Lower leg skin (tissue), 4 donors: ENCODE measurements around the gene PDSS2. TPM values are rescaled to one million over a fixed set of nuclear protein-coding genes. Genes with fewer than 3 reads are reported as not detected.
A peak's percentile ranks its signal among the peaks of the same experiment; 100 is the strongest.

Experiments used
- DNase-seq, 2 donors: peaks; one replicate each; pipeline ENCODE4 v3.0.0-alpha.2; 2019; ENCODE audit warnings: low spot score in 2 of 2
- H3K4me3 ChIP-seq: fragments of 200-600 bp; sonication (generic); 2 replicates; pipeline ENCODE4 v1.5.1; 2017; ENCODE audit warnings: mild to moderate bottlenecking, low read depth; ENCODE audit not compliant: poor library complexity, severe bottlenecking
- POLR2A ChIP-seq, 2 donors: fragments of 450-650 bp; IDR thresholded peaks; one replicate each; pipeline ENCODE4 v1.6.1; 2016 to 2017; ENCODE audit warnings: antibody characterized with exemption in 2 of 2, mild to moderate bottlenecking in 1 of 2, moderate library complexity in 1 of 2
- WGBS, 2 donors: methylation state at CpG; one replicate each; pipeline ENCODE4 v1.1.5; 2018; 5-methylcytosine and 5-hydroxymethylcytosine counted together
- intact Hi-C: fragments of 100-400 bp; cut with DNase I; formaldehyde crosslinking; loops from one replicate; pipeline ENCODE4 v1.15.0; 2023; ENCODE audit warnings: low total_unique reads
- total RNA-seq, 4 donors: library from RNA; depleted of rRNA; stranded (reverse); fragments of >200 nt; gene quantifications; one replicate each; pipeline ENCODE4 v1.1.0, GENCODE V29; 2016
- TF ChIP-seq, protein P1 (sequence below), 3 donors: fragments of 450-650 bp; IDR thresholded peaks; one replicate each; pipeline ENCODE4 v1.5.1; 2016; ENCODE audit warnings: antibody characterized with exemption in 3 of 3, mild to moderate bottlenecking in 3 of 3, moderate library complexity in 2 of 3

Gene PDSS2
- total RNA-seq, 4 donors from 2014 or later, result 6.9 to 14.8 (median 11.4) TPM

DNA sequence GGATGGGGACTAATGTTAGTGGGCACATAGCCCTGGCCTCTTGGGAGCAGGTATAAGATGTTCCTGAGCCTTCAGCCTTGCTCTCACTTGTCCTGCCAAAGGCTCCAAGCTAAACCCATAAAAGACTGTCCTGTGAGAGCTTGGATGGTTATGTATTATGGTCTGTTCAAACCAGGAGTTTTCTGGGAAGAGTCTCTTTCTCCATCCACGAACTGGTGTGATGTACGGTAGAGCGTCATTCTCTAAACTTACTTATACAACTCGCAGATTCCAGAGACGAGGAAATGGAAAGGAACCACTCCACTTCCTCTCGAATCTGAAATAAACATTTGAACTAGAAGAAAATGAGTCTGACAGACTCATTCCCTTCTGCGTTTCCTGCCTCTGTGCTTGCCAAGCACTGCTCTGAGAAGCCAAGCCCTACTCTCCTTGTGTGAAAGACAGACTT lies 35.9 kb upstream of the PDSS2 start:
- WGBS, 2 donors, result 33 to 43% methylated on average over 7 of the region's 7 CpGs
- no peak for TF ChIP-seq POLR2A (IDR thresholded peaks at IDR 0.05)
- TF ChIP-seq, protein P1, sequence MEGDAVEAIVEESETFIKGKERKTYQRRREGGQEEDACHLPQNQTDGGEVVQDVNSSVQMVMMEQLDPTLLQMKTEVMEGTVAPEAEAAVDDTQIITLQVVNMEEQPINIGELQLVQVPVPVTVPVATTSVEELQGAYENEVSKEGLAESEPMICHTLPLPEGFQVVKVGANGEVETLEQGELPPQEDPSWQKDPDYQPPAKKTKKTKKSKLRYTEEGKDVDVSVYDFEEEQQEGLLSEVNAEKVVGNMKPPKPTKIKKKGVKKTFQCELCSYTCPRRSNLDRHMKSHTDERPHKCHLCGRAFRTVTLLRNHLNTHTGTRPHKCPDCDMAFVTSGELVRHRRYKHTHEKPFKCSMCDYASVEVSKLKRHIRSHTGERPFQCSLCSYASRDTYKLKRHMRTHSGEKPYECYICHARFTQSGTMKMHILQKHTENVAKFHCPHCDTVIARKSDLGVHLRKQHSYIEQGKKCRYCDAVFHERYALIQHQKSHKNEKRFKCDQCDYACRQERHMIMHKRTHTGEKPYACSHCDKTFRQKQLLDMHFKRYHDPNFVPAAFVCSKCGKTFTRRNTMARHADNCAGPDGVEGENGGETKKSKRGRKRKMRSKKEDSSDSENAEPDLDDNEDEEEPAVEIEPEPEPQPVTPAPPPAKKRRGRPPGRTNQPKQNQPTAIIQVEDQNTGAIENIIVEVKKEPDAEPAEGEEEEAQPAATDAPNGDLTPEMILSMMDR (IDR thresholded peaks at IDR 0.05), result no peak
- intact Hi-C loops, result loop anchor here (10.0 kb wide), 1 partner anchor 1520 kb away; no protein-coding TSS in a partner anchor
- DNase-seq, result no peak
- H3K4me3 ChIP-seq, result no peak overlapping the region

DNA sequence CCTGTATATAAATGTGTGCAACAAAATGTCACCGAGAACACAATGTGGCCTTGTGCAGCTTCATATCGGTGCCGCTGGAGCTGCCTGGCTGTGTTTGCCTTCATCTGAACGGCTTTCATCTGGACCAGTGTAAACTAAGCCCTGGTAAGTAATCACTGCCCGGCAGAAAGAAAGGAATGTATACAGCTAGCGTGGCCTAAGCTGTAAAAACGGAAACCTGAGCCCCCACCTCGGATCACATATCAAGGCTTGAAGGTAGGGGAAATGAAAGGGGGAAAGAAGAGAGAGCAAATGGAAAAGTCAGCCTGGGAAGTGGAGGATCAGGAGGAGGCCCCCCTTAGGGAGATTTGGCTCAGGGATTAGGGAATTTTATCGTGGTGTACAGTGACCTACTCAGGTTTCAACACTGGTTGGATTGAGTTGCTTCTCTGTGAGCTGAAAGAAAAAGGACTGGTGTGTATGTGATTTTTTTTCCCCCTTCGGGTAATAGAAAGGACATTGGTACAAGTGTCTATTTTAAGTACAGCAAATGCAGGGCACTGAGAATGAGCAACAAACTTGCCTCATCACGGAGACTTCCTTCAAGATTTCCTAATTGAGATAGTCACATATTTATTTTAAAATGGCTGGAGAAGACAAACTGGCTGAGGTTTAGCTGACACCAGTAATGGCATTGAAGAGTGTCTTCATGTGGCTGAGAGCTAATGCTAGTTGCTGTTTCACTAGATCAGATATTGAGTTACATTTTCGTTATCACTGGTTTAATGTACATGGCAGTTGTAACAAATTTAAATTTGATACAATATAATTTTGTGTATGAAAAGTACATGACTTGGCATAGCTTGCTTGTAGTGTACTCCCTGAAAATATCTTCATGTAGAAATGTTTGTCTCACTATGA lies 34.0 kb upstream of the PDSS2 start:
- no peak for DNase-seq
- intact Hi-C loops, result loop anchor here (10.0 kb wide), 1 partner anchor 1521 kb away; no protein-coding TSS in a partner anchor
- TF ChIP-seq, protein P1 (IDR thresholded peaks at IDR 0.05), result no peak
- TF ChIP-seq POLR2A (IDR thresholded peaks at IDR 0.05), result no peak
- WGBS, 2 donors, result 63 to 66% methylated on average over 12 of the region's 12 CpGs
- no peak overlapping the region for H3K4me3 ChIP-seq

DNA sequence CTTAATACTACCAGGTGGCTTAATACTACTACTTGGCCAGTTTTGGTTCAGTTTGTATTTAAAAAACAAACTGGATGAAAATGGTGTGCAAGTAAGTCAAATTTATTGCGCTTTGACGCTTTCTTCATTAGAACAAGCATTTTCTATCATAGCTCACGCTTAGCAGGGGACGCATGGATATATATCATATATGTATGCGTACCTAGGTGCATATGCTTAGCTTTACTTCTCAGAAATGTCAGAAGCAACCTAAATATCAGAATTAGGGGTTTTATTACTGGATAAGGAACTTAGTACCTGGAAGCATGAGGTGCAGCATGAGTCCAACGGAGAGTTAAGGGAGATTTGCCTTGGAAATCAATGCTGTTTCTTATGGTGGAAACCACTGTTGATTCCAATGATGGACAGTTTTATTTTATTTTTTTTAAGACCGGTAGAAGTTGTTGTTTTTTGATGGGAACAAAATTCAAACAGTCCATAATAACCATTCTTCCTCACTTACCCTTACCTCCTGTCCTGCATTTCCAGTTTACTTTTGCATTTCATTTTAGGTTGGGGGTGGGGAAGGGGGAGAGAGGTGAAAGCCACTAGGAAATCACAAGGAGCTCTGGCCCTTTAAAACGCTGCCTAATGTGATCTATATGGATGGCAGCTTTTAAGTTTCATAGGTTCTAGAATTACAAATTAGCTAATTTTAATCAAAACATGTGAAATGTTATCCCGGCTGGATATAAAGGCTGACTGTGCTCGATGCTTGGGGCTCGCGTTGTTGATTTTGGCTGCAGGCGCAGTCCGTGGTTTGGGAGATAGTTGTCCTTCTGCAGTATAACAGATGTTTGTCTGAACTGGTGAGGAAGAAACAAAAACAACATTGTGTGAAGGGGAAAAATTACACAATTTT lies 32.6 kb upstream of the PDSS2 start:
- H3K4me3 ChIP-seq, result no peak overlapping the region
- TF ChIP-seq POLR2A (IDR thresholded peaks at IDR 0.05), result no peak
- TF ChIP-seq, protein P1 (IDR thresholded peaks at IDR 0.05), result no peak
- no peak for DNase-seq
- intact Hi-C loops, result loop anchor here (10.0 kb wide), 1 partner anchor 1523 kb away; no protein-coding TSS in a partner anchor
- WGBS, 2 donors, result 53 to 66% methylated on average over 14 of the region's 14 CpGs

DNA sequence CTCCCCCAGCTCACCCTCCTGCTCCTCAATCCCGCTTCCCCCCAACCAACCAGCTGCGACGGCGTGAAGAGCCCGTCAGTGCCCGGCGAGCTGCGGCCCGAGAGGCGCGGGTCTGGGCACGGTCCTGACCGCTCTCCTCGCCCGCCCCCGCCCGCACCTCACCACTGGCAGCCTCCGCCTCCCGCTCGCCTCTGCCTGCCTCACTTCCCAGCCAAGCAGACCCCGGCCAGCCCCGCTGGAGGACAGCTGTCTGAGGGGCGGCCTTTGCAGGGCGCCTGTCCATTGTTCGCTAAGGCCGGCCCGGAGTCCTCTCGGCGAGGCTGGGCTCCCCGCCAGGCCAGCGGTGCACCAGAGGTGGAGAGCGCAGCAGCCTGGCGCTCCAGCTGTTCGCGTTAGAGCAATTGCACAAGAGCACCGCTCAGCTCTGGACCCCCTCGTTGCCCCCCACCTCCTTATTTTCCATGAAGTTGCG lies 31.8 kb upstream of the PDSS2 start:
- DNase-seq, result peak in 1 of 2 donors; percentile 89
- peak overlapping the region; percentile 55 for H3K4me3 ChIP-seq
- intact Hi-C loops, result loop anchor here (10.0 kb wide), 1 partner anchor 1524 kb away; no protein-coding TSS in a partner anchor
- TF ChIP-seq, protein P1 (IDR thresholded peaks at IDR 0.05), result no peak
- no peak for TF ChIP-seq POLR2A (IDR thresholded peaks at IDR 0.05)
- WGBS, 2 donors, result 10 to 17% methylated on average over 28 to 38 of the region's 38 CpGs

DNA sequence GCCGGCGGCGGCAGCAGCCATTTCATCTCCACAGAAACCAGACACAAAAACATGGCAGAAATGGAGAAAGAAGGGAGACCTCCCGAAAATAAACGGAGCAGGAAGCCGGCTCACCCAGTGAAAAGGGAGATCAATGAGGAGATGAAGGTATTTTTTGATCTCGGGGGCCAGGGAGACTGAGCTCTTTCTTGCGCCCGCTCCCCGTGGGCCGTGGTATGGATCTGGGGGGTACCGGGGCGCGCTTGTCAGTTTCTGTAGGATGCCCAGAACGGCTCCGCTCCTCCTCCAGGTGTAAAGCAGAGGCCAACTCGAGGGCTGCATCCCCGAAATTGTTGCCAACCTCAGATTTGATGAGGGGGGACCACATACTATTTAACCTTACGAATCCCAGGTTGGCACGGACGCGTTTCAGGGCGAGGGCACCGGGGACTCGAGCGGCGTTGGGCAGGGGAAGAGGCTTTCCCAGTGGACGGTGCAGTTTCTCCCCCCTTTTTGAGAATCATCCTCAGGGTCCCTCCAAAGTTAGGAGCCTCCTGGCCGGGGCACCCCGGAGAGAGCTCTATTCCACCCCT lies 31.3 kb upstream of the PDSS2 start:
- peak overlapping the region; percentile 55 for H3K4me3 ChIP-seq
- peak in 1 of 2 donors; percentile 86 for DNase-seq
- WGBS, 2 donors, result 1% methylated on average over 30 of the region's 30 CpGs
- TF ChIP-seq POLR2A (IDR thresholded peaks at IDR 0.05), result no peak
- TF ChIP-seq, protein P1 (IDR thresholded peaks at IDR 0.05), result no peak
- intact Hi-C loops, result loop anchor here (10.0 kb wide), 1 partner anchor 1524 kb away; no protein-coding TSS in a partner anchor
